Kidney (tissue), 14 donors: Measurements from ENCODE around the gene ZNF443. TPM values are rescaled to one million over a fixed set of nuclear protein-coding genes. Genes with fewer than 3 reads are reported as not detected.
A peak's percentile ranks its signal among the peaks of the same experiment; 100 is the strongest.
"Not testable (repeated sequence)": the region's sequence is repeated elsewhere in the genome, so short reads cannot be mapped to it uniquely, and the experiment has no call there.

ENCODE experiments used
- DNase-seq, 5 donors: peaks; one replicate each; pipeline ENCODE4 v3.0.0-alpha.2; 2013 to 2020
- FAIRE-seq: peaks from 2 replicates; lab custom pipeline; 2012; peaks lifted over from hg19 to GRCh38; lab: Jason Lieb, UNC
- H3K27ac ChIP-seq, 2 donors: one replicate each; pipeline ENCODE4 v1.7.0; 2013; ENCODE audit warnings: low read depth in 2 of 2, low read length in 2 of 2, inconsistent platforms in 1 of 2
- H3K27me3 ChIP-seq: one replicate; pipeline ENCODE4 v1.7.1; 2013; ENCODE audit warnings: low read length, inconsistent platforms; ENCODE audit not compliant: control insufficient read depth, insufficient read depth
- H3K36me3 ChIP-seq, 3 donors: one replicate each; pipeline versions ENCODE4 v1.7.0 to v1.7.1; 2013; ENCODE audit warnings: low read length in 3 of 3, control low read depth in 1 of 3, inconsistent platforms in 1 of 3; ENCODE audit not compliant: insufficient read depth in 3 of 3, control insufficient read depth in 2 of 3
- H3K4me1 ChIP-seq, 3 donors: one replicate each; pipeline versions ENCODE4 v1.7.0 to v1.7.1; 2013; ENCODE audit warnings: low read length in 3 of 3, inconsistent platforms in 1 of 3, low read depth in 1 of 3; ENCODE audit not compliant: control insufficient read depth in 2 of 3, insufficient read depth in 2 of 3
- H3K4me3 ChIP-seq, 3 donors: one replicate each; pipeline versions ENCODE4 v1.7.0 to v1.8.1; 2013; ENCODE audit warnings: low read length in 3 of 3, control low read depth in 1 of 3, inconsistent platforms in 1 of 3
- H3K9ac ChIP-seq, 3 donors: one replicate each; pipeline versions ENCODE4 v1.7.0 to v1.7.1; 2013; ENCODE audit warnings: low read length in 3 of 3, control low read depth in 1 of 3, inconsistent platforms in 1 of 3
- H3K9me3 ChIP-seq, 3 donors: one replicate each; pipeline versions ENCODE4 v1.7.0 to v1.7.1; 2013; ENCODE audit warnings: low read length in 3 of 3, control low read depth in 1 of 3, inconsistent platforms in 1 of 3; ENCODE audit not compliant: control insufficient read depth in 2 of 3, insufficient read depth in 1 of 3
- intact Hi-C: fragments of 100-400 bp; cut with DNase I; formaldehyde crosslinking; loops from one replicate; pipeline ENCODE4 v1.11.1; 2022
- polyA plus RNA-seq: library from polyadenylated mRNA; stranded (reverse); fragments of 350-450 nt; fragmentation: Illumina TruSeq; extraction: RNeasy Lipid Tissue Mini Kit (QIAGEN cat#74804); gene quantifications from one replicate; pipeline ENCODE4 v1.2.3, GENCODE V29; 2014; ENCODE audit warnings: low read depth, low replicate concordance; ENCODE audit not compliant: insufficient read depth
- total RNA-seq: library from RNA; stranded (reverse); fragmentation: NEBNext Ultra II Directional; extraction: Animal tissue kit (Norgen Biotek cat#: 25700); gene quantifications from one replicate; pipeline ENCODE4 v1.2.1, GENCODE V29; 2021
- TF ChIP-seq, protein P1 (sequence below): IDR thresholded peaks from 3 replicates; pipeline ENCODE4 v1.5.1; 2012; ENCODE audit warnings: mild to moderate bottlenecking, moderate library complexity, borderline replicate concordance; ENCODE audit not compliant: insufficient read depth; ENCODE audit errors: extremely low read depth
- donor health status: control.
- donor health status: control.
- donor health status: control.
- donor health status: control.
- donor health status: control.
- donor health status: DM: yes; HTN: yes; CAD: no.
- donor health status: Normal renal cell carcinoma (clear cell type).

ZNF443 gene
- total and polyA plus RNA-seq, 2 donors from 2014 or later: 4.1 to 8.4 TPM

GRCh38 chr19:12481781-12482508 lies 41.1 kb upstream of the ZNF443 start:
- intact Hi-C loops: no loop called here
- DNase-seq (no peak), FAIRE-seq (no peak)
- no peaks in the 10 kb centered on the region for H3K36me3 ChIP-seq
- no peak overlapping the region for H3K4me3 ChIP-seq
- H3K27ac ChIP-seq: no peak overlapping the region
- peaks cover 0 to 20% (median 3%) of the 10 kb centered on the region in 3 donors for H3K4me1 ChIP-seq
- TF ChIP-seq, protein P1, sequence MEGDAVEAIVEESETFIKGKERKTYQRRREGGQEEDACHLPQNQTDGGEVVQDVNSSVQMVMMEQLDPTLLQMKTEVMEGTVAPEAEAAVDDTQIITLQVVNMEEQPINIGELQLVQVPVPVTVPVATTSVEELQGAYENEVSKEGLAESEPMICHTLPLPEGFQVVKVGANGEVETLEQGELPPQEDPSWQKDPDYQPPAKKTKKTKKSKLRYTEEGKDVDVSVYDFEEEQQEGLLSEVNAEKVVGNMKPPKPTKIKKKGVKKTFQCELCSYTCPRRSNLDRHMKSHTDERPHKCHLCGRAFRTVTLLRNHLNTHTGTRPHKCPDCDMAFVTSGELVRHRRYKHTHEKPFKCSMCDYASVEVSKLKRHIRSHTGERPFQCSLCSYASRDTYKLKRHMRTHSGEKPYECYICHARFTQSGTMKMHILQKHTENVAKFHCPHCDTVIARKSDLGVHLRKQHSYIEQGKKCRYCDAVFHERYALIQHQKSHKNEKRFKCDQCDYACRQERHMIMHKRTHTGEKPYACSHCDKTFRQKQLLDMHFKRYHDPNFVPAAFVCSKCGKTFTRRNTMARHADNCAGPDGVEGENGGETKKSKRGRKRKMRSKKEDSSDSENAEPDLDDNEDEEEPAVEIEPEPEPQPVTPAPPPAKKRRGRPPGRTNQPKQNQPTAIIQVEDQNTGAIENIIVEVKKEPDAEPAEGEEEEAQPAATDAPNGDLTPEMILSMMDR: no peak
- H3K9ac ChIP-seq: no peak overlapping the region
- H3K27me3 ChIP-seq: no peaks in the 10 kb centered on the region
- H3K9me3 ChIP-seq: no peaks in the 10 kb centered on the region

DNA sequence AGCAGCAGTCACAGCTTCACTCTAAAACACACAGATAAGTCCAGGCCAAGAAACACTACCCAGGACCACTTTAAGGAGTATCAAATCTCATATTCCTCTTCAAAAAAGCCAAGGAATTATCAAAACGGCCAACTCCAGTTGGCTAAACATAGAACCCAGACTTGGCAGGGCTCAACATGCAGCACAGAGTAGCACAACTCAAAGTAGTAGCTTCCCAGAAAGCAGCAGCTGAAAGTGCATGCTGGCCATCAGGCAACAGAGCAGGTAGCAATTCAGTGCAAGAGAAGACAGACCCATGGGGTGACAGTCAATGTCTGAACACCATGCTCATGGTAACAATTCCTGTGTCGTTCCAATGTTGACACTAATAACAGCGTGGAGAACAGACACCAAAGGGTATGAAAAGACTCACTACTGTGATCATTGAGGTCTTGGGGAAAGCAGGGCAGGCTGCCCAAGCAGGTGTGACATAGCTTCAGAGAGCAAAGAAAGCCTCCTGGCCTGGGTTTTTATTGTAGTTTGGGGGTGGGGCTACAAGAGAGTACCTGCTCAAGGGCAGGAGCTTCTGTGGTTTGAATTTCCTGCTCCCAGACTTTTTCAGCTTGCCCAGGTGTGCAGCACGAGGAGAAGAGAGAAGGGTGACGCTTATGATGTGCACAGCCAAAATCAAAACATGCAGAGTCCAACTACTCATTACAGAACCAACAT lies 37.6 kb upstream of the ZNF443 start:
- peaks cover 0 to 14% (median 0%) of the 10 kb centered on the region in 3 donors for H3K4me1 ChIP-seq
- H3K27me3 ChIP-seq: no peaks in the 10 kb centered on the region
- FAIRE-seq (no peak), DNase-seq (peak in 2 of 5 donors; percentile 22 to 29)
- TF ChIP-seq, protein P1: no peak
- no peaks in the 10 kb centered on the region for H3K36me3 ChIP-seq
- intact Hi-C loops: no loop called here
- no peaks in the 10 kb centered on the region for H3K9me3 ChIP-seq
- no peak overlapping the region for H3K9ac ChIP-seq
- no peak overlapping the region for H3K27ac ChIP-seq
- H3K4me3 ChIP-seq: no peak overlapping the region

GRCh38 chr19:12467651-12468050 lies 26.8 kb upstream of the ZNF443 start:
- not testable (repeated sequence) for H3K27ac ChIP-seq

DNA sequence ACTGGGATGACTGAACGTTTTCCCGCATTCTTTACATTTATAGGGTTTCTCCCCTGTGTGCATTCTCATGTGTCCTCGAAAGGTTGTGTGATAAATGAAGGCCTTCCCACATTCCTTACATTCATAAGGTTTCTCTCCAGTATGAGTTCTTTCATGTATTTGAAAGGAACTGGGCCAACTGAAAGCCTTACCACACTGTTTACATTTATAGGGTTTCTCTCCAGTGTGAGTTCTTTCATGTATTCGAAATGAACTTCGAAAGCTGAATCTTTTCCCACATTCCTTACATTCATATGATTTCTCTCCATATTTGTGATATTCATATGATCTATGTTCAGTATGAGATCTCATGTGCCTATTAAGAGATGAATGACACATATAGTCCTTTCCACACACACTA lies 24.4 kb upstream of the ZNF443 start:
- FAIRE-seq (no peak), DNase-seq (no peak)
- TF ChIP-seq, protein P1: no peak
- intact Hi-C loops: no loop called here
- Histone ChIP-seq H3K4me1 (no peaks in the 10 kb centered on the region), H3K4me3 (peak overlapping the region in 1 of 3 donors; percentile 36), H3K36me3 (peaks cover 13 to 19% (median 18%) of the 10 kb centered on the region in 3 donors), H3K27ac (no peak overlapping the region), H3K9ac (no peak overlapping the region), H3K27me3 (no peaks in the 10 kb centered on the region), H3K9me3 (peaks cover 8 to 39% (median 18%) of the 10 kb centered on the region in 3 donors)

More at GRCh38 chr19:12467651-12468050, 26.8 kb upstream of the ZNF443 start:
- H3K4me3 ChIP-seq, H3K27me3 ChIP-seq, DNase-seq, intact Hi-C loops, H3K4me1 ChIP-seq, FAIRE-seq, H3K9ac ChIP-seq: not testable (repeated sequence)
- Histone ChIP-seq H3K9me3 (peaks cover 6 to 38% (median 11%) of the 10 kb centered on the region in 3 donors), H3K36me3 (peaks cover 11 to 19% (median 18%) of the 10 kb centered on the region in 3 donors)
